ENCODE results near the gene MEGF6.

Gene MEGF6

DNA sequence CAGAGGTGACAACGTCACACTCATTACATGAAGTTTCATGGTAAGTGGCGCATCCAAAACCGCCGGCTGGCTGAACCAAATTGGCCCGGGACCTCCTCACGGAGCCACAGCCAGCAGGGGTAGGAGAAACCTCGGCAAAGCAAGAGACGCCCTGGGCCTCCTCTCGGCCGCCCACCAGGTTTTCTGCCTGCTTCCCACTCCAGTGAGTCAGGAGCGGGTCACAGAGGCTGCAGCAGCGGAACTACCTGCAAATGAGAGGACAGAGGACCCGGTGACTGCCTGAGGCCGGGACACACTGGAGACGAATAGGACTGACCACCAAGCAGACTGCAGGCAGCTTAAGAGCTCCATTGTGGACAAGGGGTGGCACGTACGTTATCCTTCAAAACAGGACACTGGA lies 55.0 kb downstream of the MEGF6 start:
- no peak overlapping the region for H3K9ac ChIP-seq (ENCODE audit: low read length in 5 of 5)
- H3K36me3 ChIP-seq (ENCODE audit: control insufficient read depth in 5 of 5, insufficient read depth in 5 of 5, low read length in 5 of 5) = no peaks in the 10 kb centered on the region
- no peak overlapping the region for H3K27ac ChIP-seq (ENCODE audit: low read depth, low read length)
- H3K4me1 ChIP-seq (ENCODE audit: control insufficient read depth in 5 of 5, insufficient read depth in 5 of 5, low read length in 5 of 5) = peaks cover 0 to 3% (median 2%) of the 10 kb centered on the region in 5 donors
- H3K9me3 ChIP-seq (ENCODE audit: control insufficient read depth in 5 of 5, low read length in 5 of 5) = no peaks in the 10 kb centered on the region
- peaks cover 2 to 23% (median 15%) of the 10 kb centered on the region in 5 donors for H3K27me3 ChIP-seq (ENCODE audit: control insufficient read depth in 5 of 5, insufficient read depth in 4 of 5, low read length in 5 of 5)
- H3K4me3 ChIP-seq (ENCODE audit: low read depth in 1 of 5, low read length in 5 of 5) = no peak overlapping the region

DNA sequence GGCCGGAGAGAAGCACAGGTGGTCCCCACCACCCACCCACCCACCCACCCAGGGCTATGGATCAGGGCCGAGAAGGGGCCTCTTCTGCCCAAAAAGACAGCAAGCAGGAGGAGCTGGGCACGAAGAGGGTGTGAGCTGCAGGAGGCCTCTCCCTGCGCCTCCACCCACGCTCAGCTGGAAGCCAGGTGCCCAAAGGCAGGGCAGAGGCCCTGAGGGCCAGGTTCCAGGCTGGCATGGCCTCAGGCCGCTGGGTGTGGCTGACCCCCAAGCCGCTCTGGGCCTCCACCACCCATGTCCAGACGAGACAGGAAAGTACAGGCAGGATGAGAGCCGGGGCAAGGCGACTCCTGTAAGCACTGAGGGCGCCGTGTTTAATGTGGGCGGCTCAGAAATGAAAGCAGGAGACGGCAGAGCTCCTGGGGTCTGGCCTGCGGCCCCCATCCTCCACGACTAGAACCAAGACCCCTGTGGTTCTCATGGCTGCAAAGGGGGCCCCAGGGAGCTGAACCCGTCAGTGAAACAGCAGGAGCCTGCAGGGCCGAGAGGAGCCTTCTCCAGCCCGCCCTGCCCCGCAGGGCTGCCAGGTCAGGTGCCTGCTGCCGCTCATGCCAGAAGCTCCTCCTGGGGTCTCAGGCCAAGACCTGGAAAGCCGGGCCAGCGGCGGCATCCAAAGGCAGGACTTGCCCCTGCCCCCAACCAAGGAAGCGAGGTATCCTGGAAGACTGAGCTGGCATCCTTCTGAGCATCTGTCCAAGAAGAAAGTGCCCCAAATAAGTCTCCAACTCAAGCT lies 56.0 kb downstream of the MEGF6 start:
- Histone ChIP-seq H3K9me3 (ENCODE audit: control insufficient read depth in 5 of 5, low read length in 5 of 5) (no peaks in the 10 kb centered on the region), H3K9ac (ENCODE audit: low read length in 5 of 5) (no peak overlapping the region), H3K36me3 (ENCODE audit: control insufficient read depth in 5 of 5, insufficient read depth in 5 of 5, low read length in 5 of 5) (no peaks in the 10 kb centered on the region), H3K27ac (ENCODE audit: low read depth, low read length) (no peak overlapping the region), H3K4me3 (ENCODE audit: low read depth in 1 of 5, low read length in 5 of 5) (no peak overlapping the region), H3K4me1 (ENCODE audit: control insufficient read depth in 5 of 5, insufficient read depth in 5 of 5, low read length in 5 of 5) (peaks cover 0 to 2% (median 0%) of the 10 kb centered on the region in 5 donors), H3K27me3 (ENCODE audit: control insufficient read depth in 5 of 5, insufficient read depth in 4 of 5, low read length in 5 of 5) (peaks cover 9 to 22% (median 19%) of the 10 kb centered on the region in 5 donors)

DNA sequence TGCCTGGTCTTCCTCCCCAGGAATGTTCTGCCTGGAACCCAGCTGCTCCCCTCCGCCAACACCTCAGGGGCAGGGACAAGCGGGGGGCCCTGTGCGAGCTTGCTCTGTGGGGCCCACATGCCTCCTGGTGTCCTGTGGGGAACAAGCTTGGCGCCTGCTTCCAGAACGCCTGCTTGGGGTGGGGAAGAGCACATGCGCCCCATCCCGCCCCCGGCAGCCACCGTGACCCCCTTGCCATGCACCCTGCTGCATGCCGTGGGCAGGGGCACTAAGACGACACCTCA lies 57.4 kb downstream of the MEGF6 start:
- no peaks in the 10 kb centered on the region for H3K36me3 ChIP-seq (ENCODE audit: control insufficient read depth in 5 of 5, insufficient read depth in 5 of 5, low read length in 5 of 5)
- no peak overlapping the region for H3K4me3 ChIP-seq (ENCODE audit: low read depth in 1 of 5, low read length in 5 of 5)
- H3K27me3 ChIP-seq (ENCODE audit: control insufficient read depth in 5 of 5, insufficient read depth in 4 of 5, low read length in 5 of 5) = peaks cover 9 to 24% (median 22%) of the 10 kb centered on the region in 5 donors
- H3K27ac ChIP-seq (ENCODE audit: low read depth, low read length) = no peak overlapping the region
- H3K9ac ChIP-seq (ENCODE audit: low read length in 5 of 5) = no peak overlapping the region
- no peaks in the 10 kb centered on the region for H3K4me1 ChIP-seq (ENCODE audit: control insufficient read depth in 5 of 5, insufficient read depth in 5 of 5, low read length in 5 of 5)
- H3K9me3 ChIP-seq (ENCODE audit: control insufficient read depth in 5 of 5, low read length in 5 of 5) = no peaks in the 10 kb centered on the region

DNA sequence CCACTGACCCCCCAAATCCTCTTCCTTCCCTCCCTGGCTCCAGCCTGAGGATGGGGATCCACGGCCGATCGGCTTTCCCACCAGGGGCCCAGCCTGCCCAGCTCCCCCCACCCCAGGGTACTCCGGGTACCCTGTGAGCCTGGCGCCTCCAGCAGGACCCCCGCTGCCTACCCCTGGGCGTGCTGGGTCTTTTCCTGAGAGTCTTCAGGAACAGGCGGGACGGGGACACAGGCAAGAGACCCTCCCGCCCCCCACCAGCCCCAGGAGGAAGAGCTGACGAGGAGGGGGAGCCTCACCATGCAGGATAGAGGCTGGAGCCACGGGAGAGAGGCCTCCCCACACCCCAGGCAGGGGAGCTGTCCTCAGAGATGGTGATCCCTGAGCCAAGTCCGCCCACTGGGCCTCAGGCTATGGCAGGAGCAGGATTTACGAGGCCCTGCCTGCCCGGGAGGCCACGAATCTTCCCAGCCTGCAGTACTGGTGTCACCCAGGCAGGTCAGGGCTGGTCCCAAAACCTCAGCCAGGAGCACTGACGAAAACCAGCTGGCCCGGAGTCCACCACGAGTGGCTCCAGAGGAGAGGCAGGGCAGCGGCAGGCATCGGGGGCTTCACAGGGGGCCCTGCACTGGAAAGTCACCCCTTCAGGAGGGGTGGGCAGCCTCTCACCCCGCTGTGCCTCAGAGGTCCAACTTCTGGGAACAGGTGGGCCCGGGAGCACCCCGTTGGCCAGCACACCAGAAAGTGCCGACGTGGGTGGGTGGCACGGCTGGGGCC lies 58.0 kb downstream of the MEGF6 start:
- Histone ChIP-seq H3K9ac (ENCODE audit: low read length in 5 of 5) (no peak overlapping the region), H3K36me3 (ENCODE audit: control insufficient read depth in 5 of 5, insufficient read depth in 5 of 5, low read length in 5 of 5) (no peaks in the 10 kb centered on the region), H3K27ac (ENCODE audit: low read depth, low read length) (no peak overlapping the region), H3K4me3 (ENCODE audit: low read depth in 1 of 5, low read length in 5 of 5) (no peak overlapping the region), H3K27me3 (ENCODE audit: control insufficient read depth in 5 of 5, insufficient read depth in 4 of 5, low read length in 5 of 5) (peaks cover 9 to 29% (median 22%) of the 10 kb centered on the region in 5 donors), H3K4me1 (ENCODE audit: control insufficient read depth in 5 of 5, insufficient read depth in 5 of 5, low read length in 5 of 5) (peaks cover 0 to 3% (median 3%) of the 10 kb centered on the region in 5 donors), H3K9me3 (ENCODE audit: control insufficient read depth in 5 of 5, low read length in 5 of 5) (no peaks in the 10 kb centered on the region)

DNA sequence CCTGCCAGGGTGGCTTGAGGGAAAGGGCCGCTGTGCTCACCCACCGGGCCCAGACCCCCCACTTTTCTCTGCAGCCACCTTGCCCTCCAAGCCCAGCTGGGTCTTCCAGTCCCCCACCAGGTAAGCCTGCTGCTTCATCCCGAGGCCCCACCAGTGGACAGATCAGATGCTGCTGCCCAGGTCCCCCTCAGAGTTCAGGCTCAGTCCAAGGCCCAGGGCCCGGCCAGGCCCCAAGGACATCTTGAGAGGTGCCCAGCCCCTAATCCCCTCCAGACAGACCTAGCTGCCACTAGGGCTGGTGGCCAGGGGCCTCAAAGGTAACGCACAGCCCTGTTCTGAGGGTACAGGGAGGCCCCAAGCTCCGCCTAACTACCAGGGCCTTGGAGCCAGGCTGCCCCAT lies 58.6 kb downstream of the MEGF6 start:
- no peak overlapping the region for H3K27ac ChIP-seq (ENCODE audit: low read depth, low read length)
- H3K36me3 ChIP-seq (ENCODE audit: control insufficient read depth in 5 of 5, insufficient read depth in 5 of 5, low read length in 5 of 5) = no peaks in the 10 kb centered on the region
- peaks cover 0 to 9% (median 5%) of the 10 kb centered on the region in 5 donors for H3K4me1 ChIP-seq (ENCODE audit: control insufficient read depth in 5 of 5, insufficient read depth in 5 of 5, low read length in 5 of 5)

DNA sequence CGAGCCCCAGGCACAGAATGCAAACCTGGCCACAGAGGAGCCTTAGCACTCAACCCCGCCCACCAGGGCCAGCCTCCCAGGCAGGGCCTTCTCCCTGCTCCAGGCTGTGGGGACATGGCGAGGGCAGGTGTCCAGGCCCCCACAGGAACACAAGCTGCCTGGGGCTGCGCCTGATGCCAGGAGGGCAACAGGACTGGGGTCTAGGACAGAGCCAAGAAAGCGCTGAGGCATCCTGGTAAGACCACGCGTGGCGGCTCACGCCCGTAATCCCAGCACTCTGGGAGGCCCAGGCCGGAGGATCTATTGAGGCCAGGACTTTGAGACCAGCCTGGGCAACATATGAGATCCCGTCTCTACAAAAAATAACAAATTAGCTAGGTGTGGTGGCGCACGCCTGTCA lies 59.1 kb downstream of the MEGF6 start:
- Histone ChIP-seq H3K36me3 (ENCODE audit: control insufficient read depth in 5 of 5, insufficient read depth in 5 of 5, low read length in 5 of 5) (no peaks in the 10 kb centered on the region), H3K9ac (ENCODE audit: low read length in 5 of 5) (no peak overlapping the region), H3K27me3 (ENCODE audit: control insufficient read depth in 5 of 5, insufficient read depth in 4 of 5, low read length in 5 of 5) (peaks cover 9 to 37% (median 33%) of the 10 kb centered on the region in 5 donors), H3K27ac (ENCODE audit: low read depth, low read length) (no peak overlapping the region), H3K9me3 (ENCODE audit: control insufficient read depth in 5 of 5, low read length in 5 of 5) (no peaks in the 10 kb centered on the region), H3K4me1 (ENCODE audit: control insufficient read depth in 5 of 5, insufficient read depth in 5 of 5, low read length in 5 of 5) (peaks cover 0 to 15% (median 5%) of the 10 kb centered on the region in 5 donors), H3K4me3 (ENCODE audit: low read depth in 1 of 5, low read length in 5 of 5) (no peak overlapping the region)

More for the DNA sequence above, 58.6 kb downstream of the MEGF6 start:
- H3K9me3 ChIP-seq (ENCODE audit: control insufficient read depth in 5 of 5, low read length in 5 of 5) = no peaks in the 10 kb centered on the region
- peaks cover 9 to 32% (median 28%) of the 10 kb centered on the region in 5 donors for H3K27me3 ChIP-seq (ENCODE audit: control insufficient read depth in 5 of 5, insufficient read depth in 4 of 5, low read length in 5 of 5)
- no peak overlapping the region for H3K9ac ChIP-seq (ENCODE audit: low read length in 5 of 5)
- no peak overlapping the region for H3K4me3 ChIP-seq (ENCODE audit: low read depth in 1 of 5, low read length in 5 of 5)

DNA sequence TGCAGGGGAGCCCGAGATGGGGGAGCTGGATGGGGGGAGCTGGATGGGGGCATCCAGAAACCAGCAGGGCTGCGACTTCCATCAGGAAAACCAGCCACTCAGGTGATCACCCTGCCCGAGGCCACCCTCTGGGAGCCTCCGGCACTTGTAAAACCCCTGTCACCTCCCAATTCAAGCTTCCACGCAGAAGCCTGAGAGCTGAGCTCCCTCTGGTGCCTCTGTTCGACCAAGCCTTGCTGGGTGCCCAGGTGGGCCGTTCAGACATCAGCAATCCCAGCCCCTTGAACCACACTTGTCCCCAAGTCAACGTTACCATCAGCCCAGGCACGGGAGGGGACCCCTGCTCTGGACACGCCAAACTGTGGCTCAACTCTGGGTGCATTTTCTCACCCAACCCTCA lies 59.6 kb downstream of the MEGF6 start:
- Histone ChIP-seq H3K27ac (ENCODE audit: low read depth, low read length) (no peak overlapping the region), H3K27me3 (ENCODE audit: control insufficient read depth in 5 of 5, insufficient read depth in 4 of 5, low read length in 5 of 5) (peaks cover 9 to 38% (median 32%) of the 10 kb centered on the region in 5 donors), H3K4me1 (ENCODE audit: control insufficient read depth in 5 of 5, insufficient read depth in 5 of 5, low read length in 5 of 5) (peaks cover 0 to 17% (median 5%) of the 10 kb centered on the region in 5 donors), H3K36me3 (ENCODE audit: control insufficient read depth in 5 of 5, insufficient read depth in 5 of 5, low read length in 5 of 5) (no peaks in the 10 kb centered on the region), H3K4me3 (ENCODE audit: low read depth in 1 of 5, low read length in 5 of 5) (no peak overlapping the region), H3K9ac (ENCODE audit: low read length in 5 of 5) (no peak overlapping the region), H3K9me3 (ENCODE audit: control insufficient read depth in 5 of 5, low read length in 5 of 5) (no peaks in the 10 kb centered on the region)

DNA sequence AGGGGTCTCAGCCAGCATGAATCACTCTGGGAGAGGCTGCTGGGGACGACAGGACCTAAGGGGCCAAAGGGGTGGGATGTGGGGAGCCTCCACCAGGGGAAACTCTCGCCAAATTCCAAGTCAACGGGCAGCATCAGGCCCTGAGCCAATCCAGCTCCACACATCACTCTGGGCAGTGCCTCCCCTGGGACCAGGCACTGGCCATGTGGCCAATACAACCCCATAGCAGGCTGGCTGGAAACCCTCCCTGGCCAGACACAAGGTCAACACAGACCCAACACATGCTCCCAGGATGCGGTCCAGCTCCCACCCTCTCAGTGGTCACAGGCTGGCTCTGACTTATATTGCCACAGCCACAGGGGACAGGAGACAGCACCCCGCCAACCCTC lies 60.0 kb downstream of the MEGF6 start:
- Histone ChIP-seq H3K27ac (ENCODE audit: low read depth, low read length) (no peak overlapping the region), H3K9me3 (ENCODE audit: control insufficient read depth in 5 of 5, low read length in 5 of 5) (no peaks in the 10 kb centered on the region), H3K9ac (ENCODE audit: low read length in 5 of 5) (no peak overlapping the region), H3K4me1 (ENCODE audit: control insufficient read depth in 5 of 5, insufficient read depth in 5 of 5, low read length in 5 of 5) (peaks cover 0 to 17% (median 5%) of the 10 kb centered on the region in 5 donors), H3K4me3 (ENCODE audit: low read depth in 1 of 5, low read length in 5 of 5) (no peak overlapping the region), H3K27me3 (ENCODE audit: control insufficient read depth in 5 of 5, insufficient read depth in 4 of 5, low read length in 5 of 5) (peaks cover 9 to 36% (median 28%) of the 10 kb centered on the region in 5 donors), H3K36me3 (ENCODE audit: control insufficient read depth in 5 of 5, insufficient read depth in 5 of 5, low read length in 5 of 5) (no peaks in the 10 kb centered on the region)

DNA sequence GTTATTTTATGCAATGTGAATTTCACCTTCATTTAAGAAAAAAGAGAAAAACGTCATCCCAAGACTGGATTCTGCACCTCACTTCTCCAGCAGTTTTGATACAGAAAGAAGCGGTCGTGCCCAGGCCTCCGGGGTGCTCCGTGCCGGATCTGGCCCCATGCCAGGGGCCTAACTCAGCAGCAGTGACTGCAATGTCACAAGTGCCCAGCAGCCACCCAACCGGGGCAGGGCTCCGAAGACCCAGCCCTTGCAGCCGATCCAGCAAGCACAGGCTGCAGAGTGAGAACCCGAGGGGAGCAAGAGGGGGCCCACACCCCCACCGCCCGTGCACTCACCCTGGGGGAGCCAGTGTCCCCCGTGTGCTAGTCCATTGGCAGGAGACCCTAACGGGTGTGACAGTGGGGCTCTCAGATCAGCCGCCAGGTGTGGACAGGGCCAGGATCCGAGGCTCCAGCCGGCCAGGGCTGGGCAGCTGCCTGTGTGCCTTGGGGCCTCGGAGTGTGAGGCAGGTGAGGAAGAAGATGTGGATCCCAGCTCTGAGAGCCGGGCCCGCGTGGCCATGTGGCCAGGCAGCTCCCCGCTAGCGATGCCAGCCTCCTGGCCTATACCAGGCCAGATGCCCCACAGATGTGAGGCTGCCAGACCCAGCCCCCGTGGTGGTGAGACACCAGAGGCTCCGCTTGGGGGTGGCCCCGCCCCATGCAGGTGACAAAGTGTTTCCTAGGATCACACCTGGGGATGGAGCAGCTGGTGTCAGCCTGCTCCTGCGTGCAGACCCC lies 60.6 kb downstream of the MEGF6 start:
- H3K4me1 ChIP-seq (ENCODE audit: control insufficient read depth in 5 of 5, insufficient read depth in 5 of 5, low read length in 5 of 5) = peaks cover 0 to 22% (median 5%) of the 10 kb centered on the region in 5 donors
- H3K4me3 ChIP-seq (ENCODE audit: low read depth in 1 of 5, low read length in 5 of 5) = no peak overlapping the region
- no peak overlapping the region for H3K27ac ChIP-seq (ENCODE audit: low read depth, low read length)
- no peaks in the 10 kb centered on the region for H3K36me3 ChIP-seq (ENCODE audit: control insufficient read depth in 5 of 5, insufficient read depth in 5 of 5, low read length in 5 of 5)
- H3K9me3 ChIP-seq (ENCODE audit: control insufficient read depth in 5 of 5, low read length in 5 of 5) = no peaks in the 10 kb centered on the region
- H3K27me3 ChIP-seq (ENCODE audit: control insufficient read depth in 5 of 5, insufficient read depth in 4 of 5, low read length in 5 of 5) = peaks cover 15 to 39% (median 28%) of the 10 kb centered on the region in 5 donors
- H3K9ac ChIP-seq (ENCODE audit: low read length in 5 of 5) = no peak overlapping the region
